NCI-H1417 (cell line): ENCODE measurements around the gene COL8A2.

ENCODE experiments used
- DNase-seq, 3 experiments: peaks; one replicate each; lab custom pipeline; 2025; lab: John Stamatoyannopoulos, UW

Gene COL8A2

GRCh38 chr1:36157973-36158826 is 33.2 kb upstream of the COL8A2 start:
- DNase-seq: no peak

- DNase-seq: peak in 1 of 3 experiments; percentile 57
Measured at GRCh38 chr1:36157115-36157903, 32.3 kb upstream of the COL8A2 start.

DNA sequence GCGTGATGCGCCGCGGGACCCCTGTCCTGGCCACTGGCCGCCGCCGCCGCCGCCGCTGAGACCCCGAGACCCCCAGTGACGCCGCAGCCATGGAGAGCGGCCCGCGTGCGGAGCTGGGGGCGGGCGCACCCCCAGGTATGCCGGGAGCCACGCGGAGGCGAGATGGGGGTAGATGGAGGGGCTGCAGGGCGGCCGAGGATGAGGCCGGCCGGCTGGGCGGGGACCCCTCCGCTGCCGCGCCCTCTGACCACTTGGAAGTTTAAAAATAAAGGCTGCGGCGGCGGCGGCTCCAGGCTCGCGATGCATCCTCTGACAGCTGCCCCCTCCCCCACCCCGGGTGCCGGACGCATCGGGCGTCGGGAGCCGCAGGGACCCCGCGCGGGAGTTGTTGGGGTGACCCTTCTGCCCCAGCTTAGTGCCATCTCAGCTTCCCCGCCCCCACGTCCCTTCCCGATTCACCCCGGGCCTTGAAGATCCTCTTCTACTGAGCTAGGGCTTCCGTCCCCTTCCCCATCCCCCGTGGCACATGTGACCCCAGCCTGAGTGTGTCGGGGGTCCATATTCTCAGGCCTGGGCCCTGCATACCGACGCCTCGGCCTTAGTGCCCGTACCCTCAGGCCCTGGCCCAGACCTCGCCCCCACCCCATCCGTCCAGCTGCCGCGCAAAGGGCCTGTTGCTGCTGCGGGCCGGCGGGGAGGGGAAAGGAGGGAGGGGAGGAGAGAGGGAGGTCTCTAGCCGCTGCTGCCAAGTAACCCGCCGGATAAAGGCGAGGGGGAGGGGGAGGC is 31.5 kb upstream of the COL8A2 start:
- DNase-seq: peak; percentile 39 to 81 (median 78)

- DNase-seq: peak; percentile 83
Measured at GRCh38 chr1:36155408-36156328, 30.6 kb upstream of the COL8A2 start, which contains the start of gene MAP7D1. Gene MAP7D1, plus strand, starts transcription at chr1:36156160. Its CDS starts 258 bp downstream, at chr1:36156418.

DNA sequence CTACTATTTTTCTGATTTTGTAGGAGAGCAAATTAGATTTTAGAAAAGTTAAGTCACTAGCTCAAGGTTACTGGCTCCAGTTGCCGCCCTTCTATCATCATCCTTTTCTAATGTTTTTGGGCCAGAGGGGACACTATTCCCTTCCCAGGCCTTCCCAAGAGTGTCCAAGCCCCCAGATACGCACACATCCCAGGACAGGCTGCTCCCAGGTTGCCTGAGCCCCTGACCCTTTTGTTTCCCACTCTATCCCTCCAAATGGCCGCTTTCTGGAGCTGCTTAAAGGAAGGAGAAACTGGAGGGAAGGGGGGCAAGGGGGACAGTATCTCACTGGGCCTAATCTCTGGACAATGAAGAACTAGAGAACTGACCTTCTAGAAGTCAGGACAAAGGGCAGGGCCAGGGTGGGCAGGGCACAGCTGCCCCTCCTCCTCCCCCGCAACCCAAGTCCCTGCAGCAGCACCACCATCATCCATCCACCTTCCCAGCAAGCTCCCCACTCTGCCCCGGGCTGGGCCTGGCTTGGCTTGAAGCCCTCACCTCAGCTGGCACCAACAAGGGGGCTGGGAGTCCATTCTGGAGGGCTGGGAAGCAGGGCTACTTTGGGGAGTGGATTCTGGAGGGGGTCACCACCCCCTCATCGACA is 29.9 kb upstream of the COL8A2 start:
- peak in 2 of 3 experiments; percentile 26 to 51 for DNase-seq

- DNase-seq: no peak
Measured at GRCh38 chr1:36154335-36154734, 29.3 kb upstream of the COL8A2 start.

DNA sequence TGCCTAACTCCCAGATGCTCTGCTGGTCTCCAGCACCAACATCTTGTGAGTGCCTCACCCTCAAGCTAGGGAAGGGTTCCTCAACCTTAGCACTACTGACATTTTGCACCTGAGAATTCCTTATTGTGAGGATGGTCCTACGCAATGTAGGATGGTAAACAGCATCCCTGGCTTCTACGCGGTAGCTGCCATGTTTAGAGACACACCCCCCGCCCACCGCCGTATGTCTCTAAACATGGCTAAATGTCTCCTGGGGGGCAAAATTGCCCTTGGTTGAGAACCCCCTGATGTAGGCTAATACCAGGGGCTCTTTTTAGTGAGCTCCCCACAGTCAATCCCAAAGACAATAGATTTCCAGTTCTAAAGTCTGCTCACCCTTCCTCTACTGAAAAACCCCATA is 28.5 kb upstream of the COL8A2 start:
- no peak for DNase-seq

GRCh38 chr1:36151845-36152203 is 26.8 kb upstream of the COL8A2 start:
- DNase-seq: peak in 1 of 3 experiments; percentile 28

DNA sequence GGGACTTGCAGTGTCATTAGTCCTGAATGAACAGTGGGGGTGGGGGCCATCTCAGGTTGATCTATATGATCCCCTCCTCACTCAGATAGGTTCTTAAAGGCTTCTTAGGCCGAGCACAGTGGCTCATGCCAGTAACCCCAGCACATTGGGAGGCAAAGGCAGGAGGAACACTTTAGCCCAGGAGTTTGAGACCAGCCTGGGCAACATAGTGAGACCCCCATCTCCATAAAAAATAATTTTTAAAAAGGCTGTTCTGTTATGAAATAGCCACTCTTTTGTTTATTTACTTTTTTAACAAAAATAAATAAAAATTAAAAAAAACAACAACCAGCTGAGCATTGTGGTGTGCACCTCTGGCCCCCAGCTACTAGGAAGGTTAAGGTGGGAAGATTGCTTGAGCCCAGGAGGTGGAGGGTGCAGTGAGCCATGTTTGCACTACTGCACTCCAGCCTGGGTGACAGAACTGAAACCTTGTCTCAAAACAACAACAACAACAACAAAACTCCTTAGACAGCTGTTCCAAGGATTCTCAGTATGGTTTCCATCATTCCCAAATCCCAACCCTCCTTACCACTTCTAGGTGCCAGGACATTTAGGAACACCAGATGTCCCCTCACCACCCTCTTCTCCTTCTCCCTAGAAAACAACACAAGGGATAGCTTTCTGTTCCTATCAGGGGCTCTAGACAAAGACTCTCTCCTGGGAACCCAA is 26.3 kb upstream of the COL8A2 start:
- DNase-seq: no peak

GRCh38 chr1:36150296-36151133 is 25.5 kb upstream of the COL8A2 start:
- DNase-seq: peak; percentile 75 to 89 (median 81)

DNA sequence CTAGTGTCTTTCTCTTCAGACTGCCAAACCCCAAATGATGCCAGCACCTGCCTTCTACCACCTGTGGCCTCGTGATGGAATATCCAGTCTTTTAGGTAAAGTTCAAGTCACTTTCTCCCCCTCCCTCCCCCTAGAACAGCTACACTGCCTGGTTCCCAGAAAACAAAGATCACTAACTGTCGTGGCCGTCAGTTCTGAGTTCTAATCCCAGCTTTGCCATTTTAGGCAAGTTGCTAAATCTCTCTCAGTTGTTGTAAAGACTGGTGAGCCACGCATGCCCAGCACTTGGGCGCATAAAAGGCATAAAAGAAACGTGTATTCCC is 24.9 kb upstream of the COL8A2 start:
- no peak for DNase-seq

DNA sequence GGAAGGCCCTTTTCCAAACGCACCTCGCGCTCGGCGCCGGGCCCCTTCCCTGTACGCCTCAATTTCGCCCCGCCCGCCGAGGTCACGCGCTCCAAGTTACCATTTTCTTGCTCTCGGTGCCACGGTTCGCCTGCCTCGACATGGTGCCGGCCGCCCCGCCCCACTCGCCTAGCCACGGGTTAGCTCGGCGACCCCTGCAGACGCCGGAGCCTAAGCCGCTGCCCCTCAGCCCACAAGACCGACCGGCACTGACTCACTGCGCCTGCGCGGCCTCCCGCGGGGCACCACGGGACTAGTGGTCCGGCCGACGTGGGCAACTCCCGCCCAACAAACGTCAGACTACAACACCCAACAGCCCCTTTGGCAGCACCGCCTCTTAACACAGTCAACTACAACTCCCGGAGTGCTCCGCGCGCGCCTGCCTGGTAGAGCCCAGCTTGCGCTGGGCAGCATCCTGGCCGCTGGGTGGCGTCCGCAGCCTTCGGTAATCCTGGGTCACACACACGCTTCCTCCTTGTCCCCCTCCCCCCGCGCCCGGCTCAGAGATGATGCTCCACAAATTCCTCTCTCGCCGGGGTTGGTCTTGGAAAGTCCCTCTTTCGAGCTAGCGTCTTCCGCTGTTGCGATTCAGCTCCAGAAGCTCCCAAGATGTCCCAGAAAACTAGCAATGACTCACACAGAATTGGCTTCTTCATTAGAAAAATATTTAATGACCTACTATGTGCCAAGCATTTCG is 24.4 kb upstream of the COL8A2 start, which contains the start of gene TRAPPC3:
Gene TRAPPC3, minus strand, starts transcription at position 250 of the 736 bp plus-strand sequence. Its CDS starts 108 bp downstream, at position 142.
- peak; percentile 98 to 99 (median 99) for DNase-seq

DNA sequence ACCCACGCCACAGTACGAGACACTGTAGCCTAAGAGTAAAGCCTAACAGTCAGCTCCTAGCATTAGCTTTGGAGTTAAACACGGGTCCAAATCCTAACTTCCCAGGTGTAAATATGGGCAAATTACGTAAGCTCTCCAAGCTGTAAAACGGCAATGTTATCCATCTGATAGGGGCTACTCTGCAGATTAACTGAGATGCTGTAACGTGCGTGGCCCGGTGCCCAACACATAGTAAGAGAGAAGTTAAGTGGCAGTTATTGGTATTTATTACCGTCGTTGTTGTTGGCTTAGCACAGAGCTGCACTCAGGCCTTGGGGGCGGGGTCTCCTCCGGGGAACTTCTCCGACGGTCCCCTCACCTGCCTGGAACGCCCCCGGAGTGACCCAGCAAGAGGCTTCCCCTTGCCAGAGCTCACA is 23.8 kb upstream of the COL8A2 start:
- DNase-seq: no peak

DNA sequence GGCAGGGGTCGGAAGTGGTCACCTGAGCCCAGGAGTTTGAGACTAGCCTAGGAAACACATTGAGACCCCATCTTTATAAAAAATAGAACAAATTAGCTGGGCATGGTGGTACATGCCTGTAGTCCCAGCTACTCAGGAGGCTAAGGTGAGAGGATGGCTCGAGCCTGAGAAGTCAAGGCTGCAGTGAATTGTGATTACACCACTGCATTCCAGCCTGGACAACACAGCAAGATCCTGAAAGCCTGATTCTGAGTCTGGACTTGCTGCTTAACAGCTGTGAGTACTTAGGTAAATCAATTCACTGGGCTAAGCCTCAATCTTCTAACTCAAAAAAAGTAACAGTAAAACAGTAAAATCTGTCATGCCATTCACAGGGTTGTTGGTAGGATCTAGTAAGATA is 19.4 kb upstream of the COL8A2 start:
- DNase-seq: no peak

DNA sequence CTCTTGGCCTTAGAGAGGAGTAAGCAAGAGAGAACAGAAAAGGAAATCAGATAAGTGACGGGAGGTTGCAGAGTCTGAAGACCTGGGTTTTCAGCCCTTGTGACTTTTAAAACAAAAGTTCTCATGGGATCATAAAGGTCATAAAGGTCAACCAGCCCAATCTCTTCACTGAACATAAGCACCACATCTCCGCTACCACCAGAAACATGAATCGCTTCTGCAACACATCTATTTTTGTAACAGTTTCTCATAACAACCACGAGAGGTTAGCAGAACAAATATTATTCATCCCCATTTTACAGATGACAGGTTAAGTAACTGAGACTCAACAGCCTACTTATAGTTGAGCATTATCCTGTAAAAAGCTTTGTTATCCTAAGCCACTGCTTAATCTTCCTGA is 18.4 kb upstream of the COL8A2 start:
- no peak for DNase-seq

- no peak for DNase-seq
Measured at GRCh38 chr1:36142121-36142520, 17.1 kb upstream of the COL8A2 start.

DNA sequence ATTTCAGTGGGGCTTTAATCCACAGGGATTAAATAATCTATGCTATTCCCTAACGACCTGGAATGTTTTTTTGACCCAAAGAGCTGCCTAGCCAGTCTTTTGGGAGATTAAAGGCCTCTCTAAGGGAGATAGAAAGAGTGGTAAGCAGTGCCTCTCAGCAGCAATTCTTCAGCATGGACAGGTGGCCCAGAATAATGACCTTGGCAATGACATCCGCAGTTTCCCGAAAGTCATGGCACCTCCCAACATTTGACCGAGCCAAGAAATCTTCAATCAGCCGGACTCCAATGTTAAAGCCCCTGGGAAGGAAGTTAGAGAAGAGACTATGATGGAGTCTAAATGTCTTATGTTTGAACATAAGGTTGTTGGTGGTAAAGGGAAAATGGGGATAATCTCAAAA is 14.5 kb upstream of the COL8A2 start:
- DNase-seq: no peak

GRCh38 chr1:36137776-36138175 is 12.8 kb upstream of the COL8A2 start:
- peak in 2 of 3 experiments; percentile 59 to 71 for DNase-seq
